ENCODE data around the gene ANKRD40CL.
A peak's percentile ranks its signal among the peaks of the same experiment; 100 is the strongest.

- TF ChIP-seq CREB1 (CRISPR knock-in tag; IDR thresholded peaks at IDR 0.05) (no peak), IRF2 (CRISPR knock-in tag; IDR thresholded peaks at IDR 0.05; ENCODE audit: borderline replicate concordance, low read depth) (no peak), CTCF (IDR thresholded peaks at IDR 0.05) (peak; percentile 43; the same call in 1 of the 2 replicates), ZNF423 (CRISPR knock-in tag; IDR thresholded peaks at IDR 0.05) (no peak), E2F4 (CRISPR knock-in tag; IDR thresholded peaks at IDR 0.05; ENCODE audit: borderline replicate concordance, low read depth) (no peak), ZNF121 (CRISPR knock-in tag; IDR thresholded peaks at IDR 0.05) (no peak), ZNF263 (CRISPR knock-in tag; IDR thresholded peaks at IDR 0.05; ENCODE audit: low read depth) (no peak), E2F1 (CRISPR knock-in tag; IDR thresholded peaks at IDR 0.05) (no peak), ZSCAN18 (CRISPR knock-in tag; IDR thresholded peaks at IDR 0.05) (no peak)
These were observed 38.9 kb upstream of the ANKRD40CL start for GRCh38 chr17:50806141-50806643.
